Measurements from ENCODE around the gene POLR2C. TPM values are rescaled to one million over a fixed set of nuclear protein-coding genes. Genes with fewer than 3 reads are reported as not detected.

POLR2C gene
- total and polyA plus RNA-seq, 10 donors: 23.2 to 75.6 (median 49.0) TPM

DNA sequence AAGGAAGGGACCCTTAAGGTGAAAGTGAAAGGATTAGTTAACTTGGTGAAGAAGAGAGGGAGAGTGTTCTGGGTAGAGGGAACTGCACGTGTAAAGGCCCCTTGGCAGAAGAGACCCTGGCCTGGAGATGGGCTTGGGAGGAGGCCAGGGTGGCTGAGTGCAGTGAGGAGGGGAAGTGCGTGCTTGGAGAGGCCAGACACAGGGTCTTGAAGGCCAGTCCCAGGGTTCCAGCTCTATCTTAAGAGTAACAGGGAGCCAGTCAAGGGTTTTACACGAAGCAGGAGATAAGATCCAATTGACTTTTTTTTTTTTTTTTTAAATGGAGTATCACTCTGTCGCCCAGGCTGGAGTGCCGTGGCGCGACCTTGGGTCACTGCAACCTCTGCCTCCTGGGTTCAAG lies 39.0 kb downstream of the POLR2C start:
- Histone ChIP-seq H3K4me3 (no peak overlapping the region), H3K4me1 (peaks cover 0 to 13% (median 3%) of the 10 kb centered on the region in 6 donors), H3K27me3 (replicated peaks in 1 of 7) (peaks cover 0 to 4% (median 0%) of the 10 kb centered on the region in 7 donors), H3K9me3 (no peaks in the 10 kb centered on the region), H3K36me3 (no peaks in the 10 kb centered on the region), H3K27ac (peak overlapping the region in 2 of 8 donors; percentile 2 to 26)
- TF ChIP-seq POLR2A (IDR thresholded peaks at IDR 0.05) (no peak), POLR2AphosphoS5 (IDR thresholded peaks at IDR 0.05) (no peak)
- TF ChIP-seq, protein P1, sequence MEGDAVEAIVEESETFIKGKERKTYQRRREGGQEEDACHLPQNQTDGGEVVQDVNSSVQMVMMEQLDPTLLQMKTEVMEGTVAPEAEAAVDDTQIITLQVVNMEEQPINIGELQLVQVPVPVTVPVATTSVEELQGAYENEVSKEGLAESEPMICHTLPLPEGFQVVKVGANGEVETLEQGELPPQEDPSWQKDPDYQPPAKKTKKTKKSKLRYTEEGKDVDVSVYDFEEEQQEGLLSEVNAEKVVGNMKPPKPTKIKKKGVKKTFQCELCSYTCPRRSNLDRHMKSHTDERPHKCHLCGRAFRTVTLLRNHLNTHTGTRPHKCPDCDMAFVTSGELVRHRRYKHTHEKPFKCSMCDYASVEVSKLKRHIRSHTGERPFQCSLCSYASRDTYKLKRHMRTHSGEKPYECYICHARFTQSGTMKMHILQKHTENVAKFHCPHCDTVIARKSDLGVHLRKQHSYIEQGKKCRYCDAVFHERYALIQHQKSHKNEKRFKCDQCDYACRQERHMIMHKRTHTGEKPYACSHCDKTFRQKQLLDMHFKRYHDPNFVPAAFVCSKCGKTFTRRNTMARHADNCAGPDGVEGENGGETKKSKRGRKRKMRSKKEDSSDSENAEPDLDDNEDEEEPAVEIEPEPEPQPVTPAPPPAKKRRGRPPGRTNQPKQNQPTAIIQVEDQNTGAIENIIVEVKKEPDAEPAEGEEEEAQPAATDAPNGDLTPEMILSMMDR (IDR thresholded peaks at IDR 0.05 in 8 of 11, conservative IDR thresholded peaks at IDR 0.05 in 3 of 11): no peak
- intact Hi-C loops (cut with DNase I; ENCODE audit: low total_unique reads): no loop called here
- WGBS, 5 donors: 75 to 83% (median 78%) methylated on average over 7 of the region's 7 CpGs
- no peak for DNase-seq

DNA sequence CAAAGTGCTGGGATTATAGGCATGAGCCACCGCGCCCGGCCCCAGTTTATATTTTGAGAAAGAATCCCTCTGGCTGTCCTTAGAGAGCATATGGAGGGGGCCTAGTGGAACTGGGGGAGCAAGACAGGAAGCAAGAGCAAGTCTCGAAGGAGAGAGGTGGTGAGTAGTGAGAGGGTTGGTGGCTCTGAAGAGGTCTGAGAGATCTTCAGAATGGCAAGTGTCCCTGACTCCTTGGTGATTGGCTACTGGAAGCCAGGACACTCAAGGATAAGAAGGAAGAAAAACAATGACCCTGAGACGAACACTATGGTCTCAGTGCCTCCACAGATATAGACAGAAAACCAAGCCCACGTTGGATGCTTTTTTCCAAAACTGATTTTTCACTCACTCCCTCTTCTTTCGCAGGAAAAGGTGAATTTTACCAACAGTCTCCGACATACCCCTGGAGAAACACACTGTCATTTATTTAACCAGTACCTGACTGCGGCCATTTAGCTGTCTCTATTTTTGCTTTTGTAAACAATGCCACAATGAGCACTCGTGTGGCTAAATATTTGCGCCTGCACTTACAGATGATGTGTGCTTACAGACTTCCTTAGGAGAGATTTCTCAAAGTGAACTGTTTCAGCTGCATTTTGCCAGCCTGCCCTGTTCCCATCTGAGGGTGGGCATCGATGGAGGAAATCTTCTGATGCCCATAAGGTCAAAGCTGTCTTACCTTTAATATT lies 39.7 kb downstream of the POLR2C start:
- no peak overlapping the region for H3K27ac ChIP-seq
- H3K4me1 ChIP-seq: peaks cover 0 to 17% (median 3%) of the 10 kb centered on the region in 6 donors
- intact Hi-C loops (cut with DNase I; ENCODE audit: low total_unique reads): no loop called here
- H3K4me3 ChIP-seq: no peak overlapping the region
- 81 to 85% (median 84%) methylated on average over 12 of the region's 12 CpGs for WGBS, 5 donors
- TF ChIP-seq POLR2A (IDR thresholded peaks at IDR 0.05) (no peak), POLR2AphosphoS5 (IDR thresholded peaks at IDR 0.05) (no peak)
- TF ChIP-seq, protein P1 (IDR thresholded peaks at IDR 0.05 in 8 of 11, conservative IDR thresholded peaks at IDR 0.05 in 3 of 11): no peak
- peaks cover 0 to 4% (median 0%) of the 10 kb centered on the region in 7 donors for H3K27me3 ChIP-seq (replicated peaks in 1 of 7)
- no peaks in the 10 kb centered on the region for H3K36me3 ChIP-seq
- no peaks in the 10 kb centered on the region for H3K9me3 ChIP-seq
- DNase-seq: no peak

GRCh38 chr16:57503366-57503765 lies 40.9 kb downstream of the POLR2C start:
- no peak for DNase-seq
- TF ChIP-seq, protein P1 (IDR thresholded peaks at IDR 0.05 in 8 of 11, conservative IDR thresholded peaks at IDR 0.05 in 3 of 11): no peak
- TF ChIP-seq POLR2AphosphoS5 (IDR thresholded peaks at IDR 0.05) (no peak), POLR2A (IDR thresholded peaks at IDR 0.05) (no peak)
- H3K36me3 ChIP-seq: no peaks in the 10 kb centered on the region
- H3K27me3 ChIP-seq (replicated peaks in 1 of 7): peaks cover 0 to 4% (median 0%) of the 10 kb centered on the region in 7 donors
- no peak overlapping the region for H3K27ac ChIP-seq
- no peaks in the 10 kb centered on the region for H3K9me3 ChIP-seq
- no peak overlapping the region for H3K4me3 ChIP-seq
- intact Hi-C loops (cut with DNase I; ENCODE audit: low total_unique reads): no loop called here
- WGBS, 5 donors: 73 to 91% (median 82%) methylated on average over 15 of the region's 15 CpGs
- H3K4me1 ChIP-seq: peaks cover 0 to 27% (median 6%) of the 10 kb centered on the region in 6 donors

DNA sequence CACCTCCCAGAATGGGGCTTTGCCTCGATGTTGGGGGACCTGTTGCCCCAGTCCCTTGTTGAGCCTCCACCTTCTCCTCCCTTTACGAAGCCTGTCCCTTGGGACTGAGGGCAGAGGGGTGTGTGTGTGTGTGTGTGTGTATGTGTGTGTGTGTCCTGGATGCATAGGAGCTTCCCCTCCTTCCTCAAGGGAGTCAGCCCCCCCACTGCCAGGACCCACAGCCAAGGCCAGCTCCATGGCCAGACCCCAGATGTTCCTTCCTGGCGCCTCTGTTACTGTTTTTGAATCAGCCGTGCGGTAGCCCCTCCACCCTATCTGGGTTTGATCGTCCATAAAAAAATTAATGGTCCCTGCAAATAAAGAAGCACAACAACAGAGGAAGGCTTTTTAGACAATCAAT lies 41.5 kb downstream of the POLR2C start:
- TF ChIP-seq, protein P1 (IDR thresholded peaks at IDR 0.05 in 8 of 11, conservative IDR thresholded peaks at IDR 0.05 in 3 of 11): no peak
- no peak for TF ChIP-seq POLR2AphosphoS5 (IDR thresholded peaks at IDR 0.05)
- no peak for TF ChIP-seq POLR2A (IDR thresholded peaks at IDR 0.05)
- WGBS, 5 donors: 51 to 81% (median 61%) methylated on average over 6 of the region's 6 CpGs

More for the DNA sequence above, 41.5 kb downstream of the POLR2C start:
- peaks cover 0 to 4% (median 0%) of the 10 kb centered on the region in 7 donors for H3K27me3 ChIP-seq (replicated peaks in 1 of 7)
- no peaks in the 10 kb centered on the region for H3K36me3 ChIP-seq
- no peak overlapping the region for H3K4me3 ChIP-seq
- DNase-seq: no peak
- H3K9me3 ChIP-seq: no peaks in the 10 kb centered on the region
- H3K27ac ChIP-seq: no peak overlapping the region
- peaks cover 0 to 27% (median 6%) of the 10 kb centered on the region in 6 donors for H3K4me1 ChIP-seq
- intact Hi-C loops (cut with DNase I; ENCODE audit: low total_unique reads): no loop called here

All from spleen (tissue), 11 donors.